Neural progenitor cell (in vitro differentiated cells): ENCODE data around the gene EVPLL.
"Not testable (repeated sequence)": the region's sequence is repeated elsewhere in the genome, so short reads cannot be mapped to it uniquely, and the experiment has no call there.

Experiments
- EZH2phosphoT487 ChIP-seq: fragments of 200-600 bp; sonication (generic); IDR thresholded peaks from 2 replicates; pipeline ENCODE4 v1.6.1; 2017; ENCODE audit warnings: antibody characterized with exemption
- TF ChIP-seq, protein P1 (sequence below): fragments of 200-600 bp; sonication (generic); IDR thresholded peaks from 2 replicates; pipeline ENCODE4 v1.5.1; 2017; ENCODE audit warnings: antibody characterized with exemption, mild to moderate bottlenecking

DNA sequence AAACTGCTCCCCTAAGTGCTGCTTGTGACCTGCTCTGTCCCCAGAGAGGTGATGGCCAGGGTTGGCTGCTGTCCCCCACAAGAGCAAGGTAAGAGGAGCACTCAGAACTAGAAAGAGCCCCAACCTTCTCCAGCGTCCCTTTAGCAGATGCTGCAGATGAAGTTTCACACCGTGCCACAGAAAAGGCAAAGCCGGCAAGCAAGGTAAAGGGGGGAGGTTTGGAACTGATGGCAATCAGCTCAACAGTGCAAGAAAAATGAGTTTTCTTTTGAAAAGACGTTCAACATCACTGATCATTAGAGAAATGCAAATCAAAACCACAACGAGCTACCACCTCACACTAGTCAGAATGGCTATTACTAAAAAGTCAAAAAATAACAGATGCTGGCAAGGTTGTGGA is 26.0 kb downstream of the EVPLL start:
- TF ChIP-seq, protein P1, sequence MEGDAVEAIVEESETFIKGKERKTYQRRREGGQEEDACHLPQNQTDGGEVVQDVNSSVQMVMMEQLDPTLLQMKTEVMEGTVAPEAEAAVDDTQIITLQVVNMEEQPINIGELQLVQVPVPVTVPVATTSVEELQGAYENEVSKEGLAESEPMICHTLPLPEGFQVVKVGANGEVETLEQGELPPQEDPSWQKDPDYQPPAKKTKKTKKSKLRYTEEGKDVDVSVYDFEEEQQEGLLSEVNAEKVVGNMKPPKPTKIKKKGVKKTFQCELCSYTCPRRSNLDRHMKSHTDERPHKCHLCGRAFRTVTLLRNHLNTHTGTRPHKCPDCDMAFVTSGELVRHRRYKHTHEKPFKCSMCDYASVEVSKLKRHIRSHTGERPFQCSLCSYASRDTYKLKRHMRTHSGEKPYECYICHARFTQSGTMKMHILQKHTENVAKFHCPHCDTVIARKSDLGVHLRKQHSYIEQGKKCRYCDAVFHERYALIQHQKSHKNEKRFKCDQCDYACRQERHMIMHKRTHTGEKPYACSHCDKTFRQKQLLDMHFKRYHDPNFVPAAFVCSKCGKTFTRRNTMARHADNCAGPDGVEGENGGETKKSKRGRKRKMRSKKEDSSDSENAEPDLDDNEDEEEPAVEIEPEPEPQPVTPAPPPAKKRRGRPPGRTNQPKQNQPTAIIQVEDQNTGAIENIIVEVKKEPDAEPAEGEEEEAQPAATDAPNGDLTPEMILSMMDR: not testable (repeated sequence)
- not testable (repeated sequence) for TF ChIP-seq EZH2phosphoT487
